ENCODE measurements around the gene PKP1.

DNA sequence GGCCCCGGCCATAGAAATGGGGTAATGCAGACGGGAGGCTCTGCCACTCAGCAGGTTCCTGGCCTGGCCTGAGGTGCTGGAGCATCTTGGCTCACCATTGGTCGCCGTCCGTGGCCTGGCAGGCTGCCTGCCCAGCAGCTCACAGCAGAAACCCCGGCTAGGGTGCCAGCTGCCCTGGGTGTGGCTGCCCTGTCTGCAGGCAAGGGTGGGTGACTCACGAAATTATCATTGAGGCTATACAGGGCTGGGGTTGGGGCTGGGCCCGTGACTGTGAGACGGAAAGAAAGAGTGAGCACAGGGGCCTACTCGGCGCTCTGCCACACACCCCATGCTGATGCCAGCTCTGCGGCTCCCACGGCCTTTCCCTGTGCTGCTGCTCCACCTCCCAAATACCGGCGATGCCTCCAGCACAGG lies 8.0 kb upstream of the PKP1 start:
- TF ChIP-seq POLR2A (IDR thresholded peaks at IDR 0.05) (no peak), CTCF (IDR thresholded peaks at IDR 0.05) (no peak)
